Neural progenitor cell (in vitro differentiated cells): ENCODE data around the gene PPIL3. TPM values are rescaled to one million over a fixed set of nuclear protein-coding genes. Genes with fewer than 3 reads are reported as not detected.

Experiments
- DNase-seq: peaks from one replicate; pipeline ENCODE4 v3.0.0-alpha.2; 2016; ENCODE audit warnings: low spot score
- H2AFZ ChIP-seq: fragments of 200-600 bp; sonication (generic); replicated peaks from 2 replicates; pipeline ENCODE4 v1.6.1; 2016; ENCODE audit warnings: antibody characterized with exemption
- H3F3A ChIP-seq: fragments of 200-600 bp; sonication (generic); 2 replicates; pipeline ENCODE4 v1.6.1; 2016; ENCODE audit warnings: antibody characterized with exemption, low read depth
- H3K27ac ChIP-seq: fragments of 200-600 bp; sonication (generic); 2 replicates; pipeline ENCODE4 v1.5.1; 2016; ENCODE audit warnings: mild to moderate bottlenecking
- H3K27me3 ChIP-seq: fragments of 200-600 bp; sonication (generic); 2 replicates; pipeline ENCODE4 v1.6.1; 2016; ENCODE audit warnings: mild to moderate bottlenecking, moderate library complexity
- H3K36me3 ChIP-seq: fragments of 200-600 bp; sonication (generic); 2 replicates; pipeline ENCODE4 v1.5.1; 2016
- H3K4me1 ChIP-seq: fragments of 200-600 bp; sonication (generic); 2 replicates; pipeline ENCODE4 v1.6.1; 2016; ENCODE audit warnings: mixed run types
- H3K4me2 ChIP-seq: fragments of 200-600 bp; sonication (generic); 2 replicates; pipeline ENCODE4 v1.6.1; 2016
- H3K4me3 ChIP-seq: fragments of 200-600 bp; sonication (generic); 2 replicates; pipeline ENCODE4 v1.5.1; 2016
- H3K79me2 ChIP-seq: fragments of 200-600 bp; sonication (generic); 2 replicates; pipeline ENCODE4 v1.6.1; 2016; ENCODE audit warnings: low read depth
- H3K9ac ChIP-seq: fragments of 200-600 bp; sonication (generic); 2 replicates; pipeline ENCODE4 v1.6.1; 2016
- H3K9me3 ChIP-seq: fragments of 200-600 bp; sonication (generic); 2 replicates; pipeline ENCODE4 v1.5.1; 2016; ENCODE audit warnings: low read depth
- H4K20me1 ChIP-seq: fragments of 200-600 bp; sonication (generic); 2 replicates; pipeline ENCODE4 v1.6.1; 2016; ENCODE audit warnings: low read depth
- H3K27ac Mint-ChIP-seq: 3 replicates; pipeline ENCODE4 v1.8.0; 2021; ENCODE audit warnings: mixed read lengths
- H3K27me3 Mint-ChIP-seq: 2 replicates; pipeline ENCODE4 v1.8.0; 2022; ENCODE audit warnings: low read depth, mild to moderate bottlenecking, inconsistent platforms, moderate library complexity, mixed read lengths; ENCODE audit not compliant: insufficient read depth
- H3K36me3 Mint-ChIP-seq: 3 replicates; pipeline ENCODE4 v1.8.0; 2021; ENCODE audit warnings: mixed read lengths
- H3K4me1 Mint-ChIP-seq: 3 replicates; pipeline ENCODE4 v1.8.0; 2021; ENCODE audit warnings: mixed read lengths
- H3K4me3 Mint-ChIP-seq: 3 replicates; pipeline ENCODE4 v1.8.0; 2021; ENCODE audit warnings: mild to moderate bottlenecking, moderate library complexity, mixed read lengths
- H3K9me3 Mint-ChIP-seq: 3 replicates; pipeline ENCODE4 v1.8.0; 2020; ENCODE audit warnings: mixed read lengths
- EZH2 ChIP-seq: fragments of 200-600 bp; sonication (generic); IDR thresholded peaks from 2 replicates; pipeline ENCODE4 v1.6.1; 2017; ENCODE audit warnings: antibody characterized with exemption, mild to moderate bottlenecking, moderate library complexity
- EZH2phosphoT487 ChIP-seq: fragments of 200-600 bp; sonication (generic); IDR thresholded peaks from 2 replicates; pipeline ENCODE4 v1.6.1; 2017; ENCODE audit warnings: antibody characterized with exemption
- total RNA-seq: library from RNA; depleted of rRNA; stranded (reverse); fragments of >200 nt; gene quantifications from 2 replicates; pipeline ENCODE4 v1.2.3, GENCODE V29; 2015; ENCODE audit warnings: low replicate concordance
- TF ChIP-seq, protein P1 (sequence below): fragments of 200-600 bp; sonication (generic); IDR thresholded peaks from 2 replicates; pipeline ENCODE4 v1.5.1; 2017; ENCODE audit warnings: antibody characterized with exemption, mild to moderate bottlenecking

Gene PPIL3
- total RNA-seq, 1 donor from 2014 or later, result 152 TPM

- Histone ChIP-seq H3K36me3 (peaks cover 5% of the 10 kb centered on the region), H4K20me1 (no peaks in the 10 kb centered on the region), H2AFZ (no peak overlapping the region), H3K9ac (no peak overlapping the region), H3K4me2 (no peak overlapping the region), H3F3A (no peaks in the 10 kb centered on the region), H3K4me3 (no peak overlapping the region), H3K79me2 (no peaks in the 10 kb centered on the region), H3K9me3 (no peaks in the 10 kb centered on the region), H3K27ac (no peak overlapping the region), H3K27me3 (no peaks in the 10 kb centered on the region), H3K4me1 (no peaks in the 10 kb centered on the region)
- peaks cover 24% of the 10 kb centered on the region for H3K36me3 Mint-ChIP-seq
- H3K27ac Mint-ChIP-seq, result no peak overlapping the region
- no peaks in the 10 kb centered on the region for H3K27me3 Mint-ChIP-seq
- no peak for TF ChIP-seq EZH2phosphoT487
- no peak for TF ChIP-seq EZH2
- TF ChIP-seq, protein P1, sequence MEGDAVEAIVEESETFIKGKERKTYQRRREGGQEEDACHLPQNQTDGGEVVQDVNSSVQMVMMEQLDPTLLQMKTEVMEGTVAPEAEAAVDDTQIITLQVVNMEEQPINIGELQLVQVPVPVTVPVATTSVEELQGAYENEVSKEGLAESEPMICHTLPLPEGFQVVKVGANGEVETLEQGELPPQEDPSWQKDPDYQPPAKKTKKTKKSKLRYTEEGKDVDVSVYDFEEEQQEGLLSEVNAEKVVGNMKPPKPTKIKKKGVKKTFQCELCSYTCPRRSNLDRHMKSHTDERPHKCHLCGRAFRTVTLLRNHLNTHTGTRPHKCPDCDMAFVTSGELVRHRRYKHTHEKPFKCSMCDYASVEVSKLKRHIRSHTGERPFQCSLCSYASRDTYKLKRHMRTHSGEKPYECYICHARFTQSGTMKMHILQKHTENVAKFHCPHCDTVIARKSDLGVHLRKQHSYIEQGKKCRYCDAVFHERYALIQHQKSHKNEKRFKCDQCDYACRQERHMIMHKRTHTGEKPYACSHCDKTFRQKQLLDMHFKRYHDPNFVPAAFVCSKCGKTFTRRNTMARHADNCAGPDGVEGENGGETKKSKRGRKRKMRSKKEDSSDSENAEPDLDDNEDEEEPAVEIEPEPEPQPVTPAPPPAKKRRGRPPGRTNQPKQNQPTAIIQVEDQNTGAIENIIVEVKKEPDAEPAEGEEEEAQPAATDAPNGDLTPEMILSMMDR, result no peak
- no peak overlapping the region for H3K4me3 Mint-ChIP-seq
- H3K4me1 Mint-ChIP-seq, result no peaks in the 10 kb centered on the region
- H3K9me3 Mint-ChIP-seq, result no peaks in the 10 kb centered on the region
- no peak for DNase-seq
Observed at GRCh38 chr2:200878289-200878880, 10.5 kb downstream of the PPIL3 start.

- Mint-ChIP-seq H3K27me3 (no peaks in the 10 kb centered on the region), H3K9me3 (no peaks in the 10 kb centered on the region), H3K27ac (no peak overlapping the region), H3K4me3 (no peak overlapping the region), H3K4me1 (no peaks in the 10 kb centered on the region), H3K36me3 (peaks cover 23% of the 10 kb centered on the region)
- H3K36me3 ChIP-seq, result peaks cover 5% of the 10 kb centered on the region
- TF ChIP-seq EZH2, result no peak
- no peak for TF ChIP-seq EZH2phosphoT487
- TF ChIP-seq, protein P1, result no peak
- H3K27ac ChIP-seq, result no peak overlapping the region
- H3K4me2 ChIP-seq, result no peak overlapping the region
- H3K27me3 ChIP-seq, result no peaks in the 10 kb centered on the region
- DNase-seq, result no peak
- H3K79me2 ChIP-seq, result no peaks in the 10 kb centered on the region
- no peak overlapping the region for H2AFZ ChIP-seq
- H4K20me1 ChIP-seq, result no peaks in the 10 kb centered on the region
- no peak overlapping the region for H3K4me3 ChIP-seq
- H3F3A ChIP-seq, result no peaks in the 10 kb centered on the region
- no peaks in the 10 kb centered on the region for H3K9me3 ChIP-seq
- H3K9ac ChIP-seq, result no peak overlapping the region
- no peaks in the 10 kb centered on the region for H3K4me1 ChIP-seq
Observed at GRCh38 chr2:200877443-200877842, 11.4 kb downstream of the PPIL3 start.

- H3K4me3 Mint-ChIP-seq, result no peak overlapping the region
- H3K27ac ChIP-seq, result no peak overlapping the region
- H3K27me3 Mint-ChIP-seq, result no peaks in the 10 kb centered on the region
- no peaks in the 10 kb centered on the region for H3K4me1 Mint-ChIP-seq
- H2AFZ ChIP-seq, result no peak overlapping the region
- no peaks in the 10 kb centered on the region for H3K9me3 ChIP-seq
- no peaks in the 10 kb centered on the region for H3K9me3 Mint-ChIP-seq
- no peaks in the 10 kb centered on the region for H3K79me2 ChIP-seq
- TF ChIP-seq EZH2phosphoT487 (no peak), EZH2 (no peak)
- TF ChIP-seq, protein P1, result no peak
- no peak overlapping the region for H3K4me2 ChIP-seq
- H3K4me3 ChIP-seq, result no peak overlapping the region
- H4K20me1 ChIP-seq, result no peaks in the 10 kb centered on the region
- peaks cover 7% of the 10 kb centered on the region for H3K36me3 ChIP-seq
- no peak overlapping the region for H3K9ac ChIP-seq
- no peaks in the 10 kb centered on the region for H3F3A ChIP-seq
- no peak for DNase-seq
- no peak overlapping the region for H3K27ac Mint-ChIP-seq
- no peaks in the 10 kb centered on the region for H3K27me3 ChIP-seq
- H3K36me3 Mint-ChIP-seq, result peaks cover 16% of the 10 kb centered on the region
- no peaks in the 10 kb centered on the region for H3K4me1 ChIP-seq
Observed at GRCh38 chr2:200873560-200873959, 15.3 kb downstream of the PPIL3 start.
